H9 (cell line): ENCODE data around the gene GPC6. TPM values are rescaled to one million over a fixed set of nuclear protein-coding genes. Genes with fewer than 3 reads are reported as not detected.

Experiments
- DNase-seq: peaks from one replicate; pipeline ENCODE4 v3.0.0-alpha.2; 2017
- H2AFZ ChIP-seq: one replicate; pipeline ENCODE4 v1.6.1; 2013; ENCODE audit warnings: mild to moderate bottlenecking, low read length, control low read depth, moderate library complexity
- H2AK5ac ChIP-seq: 2 replicates; pipeline ENCODE4 v1.6.1; 2013; ENCODE audit warnings: low read length, control low read depth, mixed read lengths; ENCODE audit not compliant: insufficient read length
- H2BK120ac ChIP-seq: one replicate; pipeline ENCODE4 v1.6.1; 2013; ENCODE audit warnings: low read depth, mild to moderate bottlenecking, low read length, control low read depth, inconsistent platforms; ENCODE audit not compliant: poor library complexity, severe bottlenecking
- H2BK12ac ChIP-seq: 2 replicates; pipeline ENCODE4 v1.6.1; 2013; ENCODE audit warnings: low read length, control low read depth, mixed read lengths, low read depth; ENCODE audit not compliant: insufficient read length
- H2BK15ac ChIP-seq: 2 replicates; pipeline ENCODE4 v1.6.1; 2013; ENCODE audit warnings: low read depth, low read length, control low read depth
- H2BK20ac ChIP-seq: one replicate; pipeline ENCODE4 v1.6.1; 2013; ENCODE audit warnings: low read depth, mild to moderate bottlenecking, low read length, control low read depth, inconsistent platforms; ENCODE audit not compliant: poor library complexity, severe bottlenecking
- H2BK5ac ChIP-seq: 2 replicates; pipeline ENCODE4 v1.6.1; 2013; ENCODE audit warnings: low read length, control low read depth, mixed read lengths; ENCODE audit not compliant: insufficient read length
- H3K14ac ChIP-seq: 2 replicates; pipeline ENCODE4 v1.6.1; 2013; ENCODE audit warnings: low read length, control low read depth; ENCODE audit not compliant: insufficient read depth
- H3K18ac ChIP-seq: 2 replicates; pipeline ENCODE4 v1.6.1; 2013; ENCODE audit warnings: low read depth, mild to moderate bottlenecking, mixed read lengths, low read length, control low read depth; ENCODE audit not compliant: insufficient read length
- H3K23ac ChIP-seq: 2 replicates; pipeline ENCODE4 v1.6.1; 2013; ENCODE audit warnings: low read length, control low read depth, mixed read lengths, low read depth; ENCODE audit not compliant: insufficient read length
- H3K23me2 ChIP-seq: 2 replicates; pipeline ENCODE4 v1.6.1; 2013; ENCODE audit warnings: low read depth, mild to moderate bottlenecking, mixed read lengths, low read length, control low read depth; ENCODE audit not compliant: insufficient read length, poor library complexity, severe bottlenecking
- H3K27ac ChIP-seq: 2 replicates; pipeline ENCODE4 v1.5.1; 2013; ENCODE audit warnings: low read length, control low read depth, mixed read lengths, low read depth; ENCODE audit not compliant: insufficient read length
- H3K27me3 ChIP-seq: 2 replicates; pipeline ENCODE4 v1.6.1; 2013; ENCODE audit warnings: low read length, control low read depth, inconsistent platforms; ENCODE audit not compliant: insufficient read depth
- H3K4ac ChIP-seq: 2 replicates; pipeline ENCODE4 v1.6.1; 2013; ENCODE audit warnings: low read depth, mild to moderate bottlenecking, control low read depth, inconsistent platforms, low read length, moderate library complexity
- H3K4me1 ChIP-seq: 2 replicates; pipeline ENCODE4 v1.6.1; 2013; ENCODE audit warnings: low read length, control low read depth, inconsistent platforms; ENCODE audit not compliant: insufficient read depth
- H3K4me2 ChIP-seq: 2 replicates; pipeline ENCODE4 v1.6.1; 2013; ENCODE audit warnings: low read length, control low read depth, mixed read lengths; ENCODE audit not compliant: insufficient read length, insufficient read depth
- H3K56ac ChIP-seq: 2 replicates; pipeline ENCODE4 v1.6.1; 2013; ENCODE audit warnings: low read depth, mild to moderate bottlenecking, mixed read lengths, low read length, control low read depth; ENCODE audit not compliant: insufficient read length
- H3K79me1 ChIP-seq: 2 replicates; pipeline ENCODE4 v1.6.1; 2013; ENCODE audit warnings: low read depth, mild to moderate bottlenecking, moderate library complexity, low read length, control low read depth, inconsistent platforms; ENCODE audit not compliant: insufficient read depth, poor library complexity, severe bottlenecking
- H3K79me2 ChIP-seq: 2 replicates; pipeline ENCODE4 v1.6.1; 2013; ENCODE audit warnings: low read length, control low read depth, inconsistent platforms; ENCODE audit not compliant: insufficient read depth
- H3K9ac ChIP-seq: 2 replicates; pipeline ENCODE4 v1.6.1; 2013; ENCODE audit warnings: low read length, control low read depth, mixed read lengths; ENCODE audit not compliant: insufficient read length; ENCODE audit errors: extremely low read depth
- H3K9me3 ChIP-seq: one replicate; pipeline ENCODE4 v1.6.1; 2013; ENCODE audit warnings: low read depth, low read length, inconsistent platforms; ENCODE audit not compliant: control insufficient read depth
- H3T11ph ChIP-seq: one replicate; pipeline ENCODE4 v1.6.1; 2013; ENCODE audit warnings: mild to moderate bottlenecking, low read length, control low read depth, inconsistent platforms
- H4K20me1 ChIP-seq: one replicate; pipeline ENCODE4 v1.6.1; 2013; ENCODE audit not compliant: control insufficient read depth, insufficient read length, insufficient read depth
- H4K5ac ChIP-seq: 2 replicates; pipeline ENCODE4 v1.6.1; 2013; ENCODE audit warnings: low read depth, mild to moderate bottlenecking, mixed read lengths, low read length, control low read depth; ENCODE audit not compliant: insufficient read length
- H4K8ac ChIP-seq: replicated peaks from 2 replicates; pipeline ENCODE4 v1.6.1; 2013; ENCODE audit warnings: low read length, control low read depth, mixed read lengths, low read depth; ENCODE audit not compliant: insufficient read length
- H4K91ac ChIP-seq: 2 replicates; pipeline ENCODE4 v1.6.1; 2013; ENCODE audit warnings: low read depth, mild to moderate bottlenecking, moderate library complexity, mixed read lengths, low read length, control low read depth; ENCODE audit not compliant: insufficient read length
- H3K27ac Mint-ChIP-seq, 3 experiments: 2 replicates in 2 of 3; 3 replicates in 1 of 3; pipeline ENCODE4 v1.8.0; 2020 to 2021; ENCODE audit warnings: mixed read lengths in 3 of 3, mild to moderate bottlenecking in 1 of 3, moderate library complexity in 1 of 3
- H3K27me3 Mint-ChIP-seq: 2 replicates; pipeline ENCODE4 v1.8.0; 2021; ENCODE audit warnings: low read depth, mild to moderate bottlenecking, moderate library complexity, mixed read lengths
- H3K36me3 Mint-ChIP-seq, 3 experiments: 2 replicates in 2 of 3; 3 replicates in 1 of 3; pipeline ENCODE4 v1.8.0; 2020 to 2021; ENCODE audit warnings: low read depth in 3 of 3, mixed read lengths in 3 of 3; ENCODE audit not compliant: insufficient read depth in 1 of 3
- H3K4me1 Mint-ChIP-seq, 2 experiments: 2 replicates each; pipeline ENCODE4 v1.8.0; 2020; ENCODE audit warnings: mixed read lengths in 2 of 2
- H3K4me3 Mint-ChIP-seq, 2 experiments: 2 replicates in 1 of 2; 3 replicates in 1 of 2; pipeline ENCODE4 v1.8.0; 2020 to 2021; ENCODE audit warnings: mild to moderate bottlenecking in 2 of 2, mixed read lengths in 2 of 2, moderate library complexity in 1 of 2
- H3K9me3 Mint-ChIP-seq, 2 experiments: 2 replicates in 1 of 2; 3 replicates in 1 of 2; pipeline ENCODE4 v1.8.0; 2020; ENCODE audit warnings: mild to moderate bottlenecking in 2 of 2, mixed read lengths in 2 of 2, moderate library complexity in 1 of 2
- CTCF ChIP-seq: fragments of 200-600 bp; sonication (generic); conservative IDR thresholded peaks from 3 replicates; pipeline ENCODE4 v1.8.0; 2021; ENCODE audit warnings: antibody characterized with exemption, mild to moderate bottlenecking
- WGBS: extraction: QIAGEN DNeasy Blood & Tissue Kit; methylation state at CpG from one replicate; pipeline ENCODE4 v1.1.7; 2013; ENCODE audit warnings: missing lambda C conversion rate, low lambda C conversion rate, mixed read lengths; ENCODE audit not compliant: insufficient read length; ENCODE audit errors: extremely low coverage; 5-methylcytosine and 5-hydroxymethylcytosine counted together
- total RNA-seq: library from RNA; stranded (reverse); gene quantifications from 2 replicates; pipeline ENCODE4 v1.2.1, GENCODE V29; 2021

Gene GPC6
- total RNA-seq, 1 experiment from 2014 or later: 15.6 TPM

GRCh38 chr13:93270769-93271742, 44.4 kb downstream of the GPC6 start:
- no peak overlapping the region for H2BK20ac ChIP-seq
- WGBS: no CpG with 5 or more reads among the region's 5 CpGs
- H3K4me3 Mint-ChIP-seq: no peak overlapping the region
- H3T11ph ChIP-seq: no peak overlapping the region
- H3K36me3 Mint-ChIP-seq: no peaks in the 10 kb centered on the region
- no peak overlapping the region for H2BK5ac ChIP-seq
- DNase-seq: no peak
- no peak overlapping the region for H3K27ac ChIP-seq
- peaks cover 18 to 22% of the 10 kb centered on the region in 2 experiments for H3K4me1 Mint-ChIP-seq
- no peak overlapping the region for H3K9ac ChIP-seq
- no peak overlapping the region for H3K56ac ChIP-seq
- H3K14ac ChIP-seq: no peak overlapping the region
- no peak overlapping the region for H2BK12ac ChIP-seq
- no peak overlapping the region for H2AFZ ChIP-seq
- H2AK5ac ChIP-seq: no peak overlapping the region
- peak overlapping the region in 2 of 3 experiments; percentile 25 to 78; a peak in 5 of 7 replicates for H3K27ac Mint-ChIP-seq
- TF ChIP-seq CTCF: no peak
- H3K4me2 ChIP-seq: no peak overlapping the region
- H3K23me2 ChIP-seq: no peaks in the 10 kb centered on the region
- no peak overlapping the region for H3K18ac ChIP-seq
- H3K27me3 Mint-ChIP-seq: no peaks in the 10 kb centered on the region
- no peaks in the 10 kb centered on the region for H3K27me3 ChIP-seq
- no peak overlapping the region for H4K91ac ChIP-seq
- no peaks in the 10 kb centered on the region for H4K20me1 ChIP-seq
- H3K4ac ChIP-seq: no peak overlapping the region
- no peak overlapping the region for H2BK15ac ChIP-seq
- H3K9me3 Mint-ChIP-seq: no peaks in the 10 kb centered on the region
- H3K79me1 ChIP-seq: no peaks in the 10 kb centered on the region
- H3K23ac ChIP-seq: no peak overlapping the region
- no peaks in the 10 kb centered on the region; the same call in 1 of the 2 replicates for H3K79me2 ChIP-seq
- H4K5ac ChIP-seq: no peak overlapping the region
- H3K4me1 ChIP-seq: peaks cover 3% of the 10 kb centered on the region; the same call in 1 of the 2 replicates
- no peaks in the 10 kb centered on the region for H3K9me3 ChIP-seq
- no peak overlapping the region for H4K8ac ChIP-seq
- H2BK120ac ChIP-seq: no peak overlapping the region
